H7 (cell line): ENCODE measurements around the gene LMCD1. TPM values are rescaled to one million over a fixed set of nuclear protein-coding genes. Genes with fewer than 3 reads are reported as not detected.

Experiments
- DNase-seq: peaks from one replicate; pipeline ENCODE4 v3.0.0; 2012
- H3K27me3 ChIP-seq: 2 replicates; pipeline ENCODE4 v1.6.0; 2011; ENCODE audit warnings: mild to moderate bottlenecking, low read length; ENCODE audit not compliant: control insufficient read depth, insufficient read depth
- H3K36me3 ChIP-seq: replicated peaks from 2 replicates; pipeline ENCODE4 v1.5.1; 2011; ENCODE audit warnings: low read length; ENCODE audit not compliant: control insufficient read depth, insufficient read depth
- H3K4me3 ChIP-seq: 2 replicates; pipeline ENCODE4 v1.5.1; 2011; ENCODE audit warnings: low read depth, mild to moderate bottlenecking, control low read depth, low read length, moderate library complexity; ENCODE audit not compliant: insufficient read depth
- total RNA-seq: library from RNA; depleted of rRNA; stranded (reverse); fragments of >200 nt; shearing (Covaris generic); gene quantifications from 2 replicates; pipeline ENCODE4 v1.2.3, GENCODE V29; 2014; rRNA removed

The LMCD1 gene, protein sequence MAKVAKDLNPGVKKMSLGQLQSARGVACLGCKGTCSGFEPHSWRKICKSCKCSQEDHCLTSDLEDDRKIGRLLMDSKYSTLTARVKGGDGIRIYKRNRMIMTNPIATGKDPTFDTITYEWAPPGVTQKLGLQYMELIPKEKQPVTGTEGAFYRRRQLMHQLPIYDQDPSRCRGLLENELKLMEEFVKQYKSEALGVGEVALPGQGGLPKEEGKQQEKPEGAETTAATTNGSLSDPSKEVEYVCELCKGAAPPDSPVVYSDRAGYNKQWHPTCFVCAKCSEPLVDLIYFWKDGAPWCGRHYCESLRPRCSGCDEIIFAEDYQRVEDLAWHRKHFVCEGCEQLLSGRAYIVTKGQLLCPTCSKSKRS
- total RNA-seq = 2.8 and 7.9 TPM in 2 replicates

DNA sequence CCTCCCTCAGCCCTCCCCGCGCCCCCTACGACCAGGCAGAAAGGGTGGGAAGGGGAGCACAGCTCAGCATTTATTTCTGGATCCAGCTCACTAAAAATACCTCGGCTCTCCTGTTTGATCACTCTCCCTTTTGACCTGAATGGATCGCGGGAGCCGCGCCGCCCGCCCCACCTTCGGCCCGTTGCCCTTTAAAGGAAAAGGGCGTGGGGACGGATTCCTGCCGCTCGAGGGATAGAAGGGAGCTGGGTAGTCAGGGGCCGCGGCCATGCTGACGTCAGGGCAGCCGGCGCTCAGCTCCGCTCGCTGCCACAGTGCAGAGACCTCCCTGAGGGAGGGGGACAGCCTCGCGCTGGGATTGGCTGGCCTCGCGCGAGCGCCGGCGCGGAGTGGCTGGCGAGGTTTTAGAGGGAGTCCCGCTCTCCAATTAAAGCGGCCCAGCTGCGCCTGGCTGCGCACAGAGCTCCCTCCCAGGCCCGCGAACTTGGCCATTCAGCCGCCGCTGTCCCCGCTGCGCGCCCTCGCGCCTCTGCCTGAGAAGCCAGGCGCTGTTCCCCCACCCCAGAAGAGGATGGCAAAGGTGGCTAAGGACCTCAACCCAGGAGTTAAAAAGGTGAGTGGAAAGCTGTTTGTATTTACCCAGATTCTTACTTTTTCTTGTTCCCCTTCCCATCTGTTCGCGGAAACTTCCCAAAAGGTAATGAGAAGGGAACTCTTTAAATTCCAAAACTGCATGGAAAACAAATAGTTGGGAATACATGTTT lies at the start of gene LMCD1:
LMCD1 (plus strand) TSS at position 453 of the 761 bp plus-strand sequence; CDS start at position 569, 116 bp downstream.
- no peaks in the 10 kb centered on the region for H3K27me3 ChIP-seq
- peak; percentile 93 for DNase-seq
- no peaks in the 10 kb centered on the region for H3K36me3 ChIP-seq
- H3K4me3 ChIP-seq = peak within 1 kb of the TSS; percentile 39

DNA sequence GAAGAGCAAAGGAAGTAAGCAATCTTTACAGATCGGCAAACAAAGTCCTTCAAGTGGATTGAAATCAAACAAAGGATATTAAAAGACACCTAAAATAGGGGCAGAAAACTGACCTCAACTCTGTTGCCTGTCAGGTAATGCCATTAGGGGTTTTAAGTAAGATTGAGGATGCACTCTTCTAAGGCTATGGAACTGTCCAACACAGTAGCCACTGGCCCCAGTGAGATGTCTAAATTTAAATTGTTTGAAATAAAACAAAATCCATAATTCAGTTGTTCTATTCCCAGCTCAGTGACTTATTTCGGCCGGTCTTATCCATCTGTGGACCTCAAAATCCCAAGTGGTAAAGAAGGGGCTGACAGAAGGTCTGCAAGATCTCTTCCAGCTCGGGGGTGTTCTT lies 49.5 kb upstream of the LMCD1 start:
- H3K4me3 ChIP-seq = no peak overlapping the region
- H3K36me3 ChIP-seq = no peaks in the 10 kb centered on the region
- no peak for DNase-seq
- peaks cover 4% of the 10 kb centered on the region; the same call in 1 of the 2 replicates for H3K27me3 ChIP-seq

DNA sequence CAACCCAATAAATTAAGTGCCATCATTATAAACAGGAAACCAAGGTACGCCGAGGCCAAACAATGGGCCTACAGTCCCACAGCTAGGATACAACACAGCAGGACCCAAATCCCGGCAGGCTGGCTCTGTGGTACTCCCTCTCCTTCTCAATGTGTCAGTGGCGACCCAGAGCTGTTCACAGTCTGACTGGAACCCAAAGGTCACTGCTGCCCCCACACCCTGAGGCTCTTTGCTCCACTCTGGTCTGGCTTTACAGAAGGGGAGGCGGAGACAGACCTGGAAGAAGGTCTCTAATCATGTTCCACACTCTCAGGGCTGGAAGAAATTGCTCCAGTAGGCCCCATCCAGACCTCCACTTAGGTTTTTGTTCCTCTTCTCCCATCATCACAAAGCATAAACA lies 48.5 kb upstream of the LMCD1 start:
- Histone ChIP-seq H3K27me3 (peaks cover 4% of the 10 kb centered on the region; the same call in 1 of the 2 replicates), H3K36me3 (no peaks in the 10 kb centered on the region), H3K4me3 (no peak overlapping the region)
- DNase-seq = no peak

DNA sequence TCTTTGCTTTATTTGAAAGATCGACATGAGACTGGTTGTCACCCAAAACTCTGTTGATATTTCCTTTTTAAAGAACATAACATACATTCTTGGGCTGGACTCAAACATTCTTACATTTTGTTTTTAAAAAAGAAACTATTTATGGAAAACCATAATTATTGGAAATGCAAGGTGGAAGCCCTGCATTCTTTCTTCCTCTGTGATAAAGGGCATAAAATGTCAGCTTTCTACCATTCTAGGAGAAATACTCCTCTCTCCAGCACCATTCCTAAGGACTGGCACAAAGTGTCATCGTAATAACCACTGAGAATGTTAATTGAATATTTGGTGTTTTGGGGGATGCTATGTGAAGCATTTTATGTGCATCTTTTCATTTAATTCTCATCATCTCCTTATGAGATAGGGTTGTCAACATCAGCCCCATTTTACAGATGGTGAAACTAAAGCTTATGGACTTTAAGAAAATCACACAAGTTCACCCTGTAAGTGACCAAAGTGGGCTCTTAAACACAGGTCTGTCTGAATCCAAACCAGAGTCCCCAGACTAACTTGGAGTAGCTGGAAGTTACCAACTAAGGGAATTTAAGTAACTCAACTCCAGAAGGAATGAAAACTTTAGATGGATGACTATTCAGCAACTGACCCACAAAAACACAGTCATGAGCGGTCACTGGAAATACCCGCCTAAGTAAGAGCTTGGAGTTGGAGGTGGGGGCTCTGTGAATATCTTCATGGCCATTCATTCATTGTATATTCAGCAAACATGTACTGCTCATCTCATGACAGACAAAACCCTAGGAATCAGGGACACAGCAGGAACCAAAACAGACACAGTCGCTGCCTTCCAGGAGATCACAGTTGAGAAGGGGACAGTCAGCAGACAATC lies 45.9 kb upstream of the LMCD1 start:
- Histone ChIP-seq H3K4me3 (no peak overlapping the region), H3K27me3 (peaks cover 4% of the 10 kb centered on the region; the same call in 1 of the 2 replicates), H3K36me3 (no peaks in the 10 kb centered on the region)
- DNase-seq = no peak

DNA sequence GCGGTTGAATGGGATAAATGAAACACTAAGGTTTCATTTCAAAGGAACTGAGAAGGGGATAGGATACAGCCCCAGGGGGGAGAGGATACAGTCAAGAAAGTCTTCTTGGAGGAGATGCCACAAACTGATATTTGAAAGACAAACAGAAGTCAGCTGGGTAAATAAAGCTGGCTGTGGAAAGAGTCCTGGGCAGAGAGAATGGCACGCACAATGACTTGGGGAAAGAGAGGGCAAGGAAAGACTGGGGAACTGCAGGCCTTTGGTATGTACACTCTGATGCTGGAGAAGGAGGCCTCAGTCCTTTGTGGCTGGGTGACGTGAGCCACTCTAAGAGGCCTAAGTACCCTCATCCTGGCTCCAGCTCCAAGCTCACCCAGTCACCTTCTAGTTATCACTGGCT lies 45.2 kb upstream of the LMCD1 start:
- Histone ChIP-seq H3K27me3 (peaks cover 4% of the 10 kb centered on the region; the same call in 1 of the 2 replicates), H3K36me3 (no peaks in the 10 kb centered on the region), H3K4me3 (no peak overlapping the region)
- no peak for DNase-seq

DNA sequence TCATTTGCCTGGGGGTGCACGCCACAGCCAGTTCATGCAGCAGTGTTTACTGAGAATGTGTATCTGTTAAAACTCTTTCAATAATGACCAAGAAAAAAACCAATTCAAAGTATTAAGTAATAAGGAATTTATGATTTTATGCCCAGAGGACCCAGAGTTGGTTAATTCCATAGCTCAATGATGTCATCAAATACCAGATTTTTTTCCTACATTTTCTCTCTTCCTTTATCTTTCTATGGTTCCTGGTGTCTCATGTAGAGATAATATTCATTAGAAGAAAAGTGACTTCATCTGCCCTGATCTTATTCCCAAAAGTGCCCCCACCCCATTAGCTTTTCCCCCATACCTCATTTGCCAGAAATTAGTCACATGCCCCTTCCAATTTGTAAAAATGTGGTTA lies 44.6 kb upstream of the LMCD1 start:
- no peak for DNase-seq
- Histone ChIP-seq H3K4me3 (no peak overlapping the region), H3K36me3 (no peaks in the 10 kb centered on the region), H3K27me3 (peaks cover 4% of the 10 kb centered on the region; the same call in 1 of the 2 replicates)

DNA sequence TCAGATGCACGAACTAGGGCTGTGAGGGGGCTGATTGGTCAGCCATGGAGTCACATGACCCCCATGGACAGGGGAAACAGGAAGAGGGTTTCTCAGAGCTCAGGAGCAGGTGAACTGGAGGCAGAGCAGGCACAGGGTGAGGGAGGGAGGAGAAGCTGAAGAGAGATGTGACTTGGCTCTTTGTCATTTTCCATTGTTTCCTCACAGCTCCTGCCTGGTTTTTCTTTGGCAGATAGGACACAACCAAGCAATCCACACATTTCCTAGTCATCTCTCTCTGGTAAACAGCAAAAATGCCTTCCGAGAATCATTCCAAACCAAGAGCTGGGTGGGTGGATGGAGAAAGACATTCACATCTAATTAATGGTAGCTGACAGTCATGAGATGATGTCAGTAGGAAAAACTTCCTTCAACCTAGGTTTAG lies 43.4 kb upstream of the LMCD1 start:
- no peak for DNase-seq
- no peak overlapping the region for H3K4me3 ChIP-seq
- no peaks in the 10 kb centered on the region for H3K36me3 ChIP-seq
- peaks cover 2% of the 10 kb centered on the region; the same call in 1 of the 2 replicates for H3K27me3 ChIP-seq

DNA sequence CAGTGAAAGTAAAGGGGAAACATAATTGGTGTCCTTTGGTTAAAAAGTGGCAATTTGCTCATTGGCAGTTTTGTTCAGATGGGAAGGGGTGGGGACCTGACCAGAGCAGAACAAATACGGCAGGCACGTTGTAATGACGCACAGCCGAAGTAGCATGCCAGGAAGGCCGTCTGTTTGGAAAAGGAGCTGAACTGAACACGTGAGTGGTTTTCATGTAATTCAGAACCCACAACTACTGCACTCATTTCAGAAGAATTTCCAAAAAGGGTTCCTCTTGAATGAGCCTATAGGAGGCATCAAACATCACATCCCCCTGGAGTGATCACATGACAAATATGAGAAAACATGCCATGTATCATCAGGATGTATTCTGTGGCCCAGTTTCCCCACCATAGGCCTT lies 42.9 kb upstream of the LMCD1 start:
- Histone ChIP-seq H3K36me3 (no peaks in the 10 kb centered on the region), H3K4me3 (no peak overlapping the region), H3K27me3 (peaks cover 2% of the 10 kb centered on the region; the same call in 1 of the 2 replicates)
- no peak for DNase-seq

DNA sequence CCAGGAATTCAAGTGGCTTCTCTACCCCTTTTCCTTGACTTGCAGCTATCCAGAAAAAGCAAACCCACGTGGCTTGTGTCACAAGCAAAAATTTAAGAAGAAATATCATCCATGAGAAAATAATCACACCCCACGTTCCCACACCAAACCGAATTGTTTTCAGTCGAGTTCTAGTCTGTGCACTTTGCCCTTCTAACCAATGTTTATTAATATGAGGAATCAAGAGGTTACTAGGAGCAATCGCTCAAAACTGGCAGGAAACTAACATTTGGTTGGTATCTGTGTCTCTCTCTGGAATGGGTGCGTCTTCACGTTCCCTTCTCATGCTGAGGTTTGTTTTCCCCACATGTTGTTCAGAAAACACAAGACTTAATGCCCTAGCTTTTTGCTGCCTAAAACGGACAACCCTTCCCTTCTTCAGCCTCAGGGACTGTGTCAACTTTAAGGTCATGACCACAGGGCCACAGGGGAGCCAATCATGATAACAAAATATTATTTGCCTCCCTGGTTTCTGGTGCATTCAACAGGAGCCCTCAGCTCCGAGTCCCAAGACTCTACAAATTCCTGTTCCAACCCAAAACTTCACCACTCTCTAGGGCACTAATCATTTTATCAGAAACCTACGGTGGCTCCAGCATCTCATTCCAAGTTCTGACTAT lies 41.4 kb upstream of the LMCD1 start:
- Histone ChIP-seq H3K4me3 (no peak overlapping the region), H3K27me3 (no peaks in the 10 kb centered on the region; the same call in 1 of the 2 replicates)

DNA sequence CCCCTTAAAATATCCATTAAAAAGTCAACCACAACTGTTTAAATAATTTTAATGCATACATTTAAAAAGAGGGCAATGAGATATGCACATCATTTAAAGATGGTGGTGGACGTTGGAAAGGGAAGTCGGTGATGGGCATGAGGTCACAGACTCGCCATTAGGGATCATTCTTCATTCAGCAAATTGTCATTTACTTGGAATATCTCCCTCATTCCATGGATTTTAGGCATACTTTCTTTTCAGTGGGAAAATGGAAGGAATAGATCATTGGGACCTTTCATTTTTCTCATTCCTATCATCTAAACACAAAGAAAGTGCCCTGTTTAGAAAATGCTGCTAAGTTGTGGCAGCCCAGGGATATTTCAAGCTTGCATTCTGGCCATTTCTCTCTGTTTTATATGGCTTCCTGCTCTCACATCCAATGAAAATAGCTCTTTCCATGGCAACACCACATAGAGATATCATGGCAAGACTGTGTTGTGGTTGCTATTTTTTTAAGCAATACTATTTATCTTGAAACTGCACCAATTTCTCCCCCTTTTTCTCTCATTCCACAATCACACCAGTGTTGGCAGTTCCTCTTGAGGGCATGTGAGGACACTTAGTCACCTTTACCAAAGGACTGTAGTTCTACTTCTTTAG lies 40.7 kb upstream of the LMCD1 start:
- no peak for DNase-seq
- Histone ChIP-seq H3K27me3 (no peaks in the 10 kb centered on the region; the same call in 1 of the 2 replicates), H3K36me3 (no peaks in the 10 kb centered on the region), H3K4me3 (no peak overlapping the region)

More for the DNA sequence above, 41.4 kb upstream of the LMCD1 start:
- no peak for DNase-seq
- H3K36me3 ChIP-seq = no peaks in the 10 kb centered on the region

DNA sequence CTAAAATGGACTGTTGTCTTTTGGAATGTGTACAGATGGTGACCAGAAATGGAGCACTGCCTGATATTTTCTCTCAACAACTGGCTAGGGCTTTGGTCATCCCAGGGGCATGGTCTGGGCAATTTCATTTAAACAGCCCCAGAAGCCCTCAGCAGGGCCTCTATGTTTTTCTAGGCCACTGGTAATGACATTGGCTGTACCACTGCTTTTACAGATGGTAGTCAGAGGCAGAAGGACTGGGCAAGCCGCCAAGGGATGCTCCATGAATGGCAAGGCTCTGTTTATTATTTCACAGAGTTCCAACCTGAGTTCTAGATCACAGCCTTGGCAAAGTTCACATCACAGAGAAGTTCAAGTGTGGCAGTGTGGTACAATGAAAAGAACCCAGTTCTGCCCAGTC lies 37.0 kb upstream of the LMCD1 start:
- H3K27me3 ChIP-seq = no peaks in the 10 kb centered on the region

DNA sequence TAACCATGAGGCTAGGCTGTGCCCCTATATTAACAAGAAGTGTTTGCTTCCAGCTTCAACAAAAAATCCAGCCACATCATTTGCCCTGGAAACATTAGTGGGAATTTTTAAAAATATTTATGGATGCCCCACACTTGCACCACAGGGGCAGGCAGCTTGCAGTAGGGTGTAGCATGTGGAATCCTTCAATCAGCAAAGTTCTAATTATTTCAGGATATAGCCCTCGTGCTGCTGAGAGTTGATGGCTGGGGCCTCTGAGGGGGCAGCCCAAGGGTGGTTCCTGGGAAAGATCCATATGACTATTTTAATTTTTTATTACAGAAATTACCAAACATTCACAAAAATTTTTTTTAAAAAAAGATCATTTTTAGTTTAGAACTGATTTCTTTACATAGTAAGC lies 35.1 kb upstream of the LMCD1 start:
- Histone ChIP-seq H3K4me3 (no peak overlapping the region), H3K36me3 (no peaks in the 10 kb centered on the region), H3K27me3 (no peaks in the 10 kb centered on the region)
- no peak for DNase-seq

More for the DNA sequence above, 37.0 kb upstream of the LMCD1 start:
- DNase-seq = no peak
- Histone ChIP-seq H3K4me3 (no peak overlapping the region), H3K36me3 (no peaks in the 10 kb centered on the region)

DNA sequence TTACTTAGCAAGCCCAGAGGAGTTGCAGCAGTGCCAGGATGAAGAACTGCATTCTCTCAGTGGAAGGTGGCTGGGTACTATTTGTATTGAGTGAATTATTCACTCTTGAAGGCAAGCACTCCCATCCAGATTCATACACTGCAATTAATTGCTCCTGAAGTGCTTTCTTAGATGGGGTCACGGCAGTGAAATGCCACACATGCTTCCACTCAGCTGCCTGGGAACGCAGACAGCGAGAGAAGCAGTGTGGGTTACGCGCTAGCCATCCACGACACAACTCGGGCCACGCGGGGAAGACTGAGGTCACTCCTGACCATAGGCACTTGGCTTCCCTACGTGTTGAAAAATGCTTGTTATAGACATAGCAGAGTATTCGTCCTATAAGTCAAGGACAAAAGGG lies 30.8 kb upstream of the LMCD1 start:
- no peak for DNase-seq
- H3K27me3 ChIP-seq = no peaks in the 10 kb centered on the region
- H3K36me3 ChIP-seq = no peaks in the 10 kb centered on the region
- H3K4me3 ChIP-seq = no peak overlapping the region
